Fibroblast of lung (primary cell): ENCODE data around the gene FREM2. TPM values are rescaled to one million over a fixed set of nuclear protein-coding genes. Genes with fewer than 3 reads are reported as not detected.

ENCODE experiments used
- DNase-seq, 2 donors: peaks; one replicate each; pipeline versions ENCODE4 v3.0.0 to v3.0.0-alpha.2; 2010; ENCODE audit warnings: low read depth in 2 of 2
- H2AFZ ChIP-seq: 2 replicates; pipeline ENCODE4 v1.5.1; 2012; ENCODE audit warnings: low read length, control low read depth, inconsistent platforms
- H3K27ac ChIP-seq: 2 replicates; pipeline ENCODE4 v1.5.1; 2011; ENCODE audit warnings: low read length, control low read depth; ENCODE audit not compliant: insufficient read depth
- H3K27me3 ChIP-seq: 2 replicates; pipeline ENCODE4 v1.5.1; 2011; ENCODE audit warnings: mild to moderate bottlenecking, low read length; ENCODE audit not compliant: control insufficient read depth, insufficient read depth
- H3K36me3 ChIP-seq: 2 replicates; pipeline ENCODE4 v1.5.1; 2011; ENCODE audit warnings: low read length; ENCODE audit not compliant: control insufficient read depth, insufficient read depth
- H3K4me1 ChIP-seq: 2 replicates; pipeline ENCODE4 v1.5.1; 2011; ENCODE audit warnings: low read length; ENCODE audit not compliant: control insufficient read depth, insufficient read depth; ENCODE audit errors: extremely low read depth
- H3K4me2 ChIP-seq: 2 replicates; pipeline ENCODE4 v1.5.1; 2011; ENCODE audit warnings: low read length, control low read depth; ENCODE audit not compliant: insufficient read depth; ENCODE audit errors: extremely low read depth
- H3K4me3 ChIP-seq, 4 experiments: fragments of 200-600 bp in 1 of 4; sonication (generic) in 1 of 4; replicated peaks in 1 of 4; 2 replicates each; pipeline ENCODE4 v1.5.1; 2011 to 2016; ENCODE audit warnings: low read length in 4 of 4, low read depth in 3 of 4, mild to moderate bottlenecking in 3 of 4, control low read depth in 2 of 4, inconsistent platforms in 1 of 4, mixed read lengths in 1 of 4; ENCODE audit not compliant: insufficient read depth in 1 of 4; ENCODE audit errors: control extremely low read depth in 1 of 4
- H3K79me2 ChIP-seq: 2 replicates; pipeline ENCODE4 v1.5.1; 2012; ENCODE audit warnings: mild to moderate bottlenecking, low read length, inconsistent platforms; ENCODE audit not compliant: control insufficient read depth, insufficient read depth
- H3K9ac ChIP-seq: 2 replicates; pipeline ENCODE4 v1.5.1; 2011; ENCODE audit warnings: mild to moderate bottlenecking, low read length, control low read depth; ENCODE audit not compliant: insufficient read depth
- H3K9me3 ChIP-seq: 2 replicates; pipeline ENCODE4 v1.5.1; 2012; ENCODE audit warnings: low read depth, low read length; ENCODE audit not compliant: control insufficient read depth, insufficient read depth
- H4K20me1 ChIP-seq: 2 replicates; pipeline ENCODE4 v1.5.1; 2011; ENCODE audit warnings: low read length; ENCODE audit not compliant: control insufficient read depth, insufficient read depth; ENCODE audit errors: extremely low read depth
- CTCF ChIP-seq, 2 donors: IDR thresholded peaks in 1 of 2; conservative IDR thresholded peaks in 1 of 2; 1 replicate in 1 of 2; 2 replicates in 1 of 2; pipeline ENCODE4 v1.5.1; 2011 to 2012; ENCODE audit warnings: low read length in 2 of 2, control low read depth in 1 of 2, inconsistent platforms in 1 of 2, low read depth in 1 of 2, mild to moderate bottlenecking in 1 of 2
- EZH2 ChIP-seq: IDR thresholded peaks from 2 replicates; pipeline ENCODE4 v1.5.1; 2012; ENCODE audit warnings: low read length, control low read depth, mild to moderate bottlenecking; ENCODE audit errors: missing control alignments
- polyA plus RNA-seq, 2 donors: library from polyadenylated mRNA; depleted of rRNA in 1 of 2; stranded (reverse) in 1 of 2; unstranded in 1 of 2; fragments of >200 nt; gene quantifications; 2 replicates each; pipeline ENCODE4 v1.2.1, GENCODE V29; 2011 to 2012; ENCODE audit warnings: missing spikeins in 1 of 2
- total RNA-seq: library from RNA; depleted of rRNA; stranded (reverse); fragments of >200 nt; gene quantifications from 2 replicates; pipeline ENCODE4 v1.2.1, GENCODE V29; 2014

FREM2 gene
- total and polyA plus RNA-seq, 2 donors (not counting 1 experiment from before 2014, with no cell fraction given) = under 0.01 TPM

- no peak overlapping the region for H3K4me2 ChIP-seq
- no peak overlapping the region for H3K27ac ChIP-seq
- H3K4me1 ChIP-seq = no peaks in the 10 kb centered on the region
- H3K9ac ChIP-seq = no peak overlapping the region
- H3K27me3 ChIP-seq = no peaks in the 10 kb centered on the region
- no peak for TF ChIP-seq EZH2
- TF ChIP-seq CTCF (conservative IDR thresholded peaks at IDR 0.05 in 1 of 2, IDR thresholded peaks at IDR 0.05 in 1 of 2; ENCODE audit: low read depth in 1 of 2, low read length in 2 of 2) = no peak
- no peak for DNase-seq
- no peak overlapping the region for H3K4me3 ChIP-seq
- no peaks in the 10 kb centered on the region for H3K9me3 ChIP-seq
- H3K36me3 ChIP-seq = no peaks in the 10 kb centered on the region
- no peaks in the 10 kb centered on the region for H3K79me2 ChIP-seq
- H4K20me1 ChIP-seq = no peaks in the 10 kb centered on the region
- no peak overlapping the region for H2AFZ ChIP-seq
Observed at GRCh38 chr13:38758277-38758676, 71.4 kb downstream of the FREM2 start.

- TF ChIP-seq CTCF (conservative IDR thresholded peaks at IDR 0.05 in 1 of 2, IDR thresholded peaks at IDR 0.05 in 1 of 2; ENCODE audit: low read depth in 1 of 2, low read length in 2 of 2) (no peak), EZH2 (no peak)
- no peaks in the 10 kb centered on the region for H3K79me2 ChIP-seq
- no peak for DNase-seq
Observed at GRCh38 chr13:38759390-38759789, 72.5 kb downstream of the FREM2 start.

DNA sequence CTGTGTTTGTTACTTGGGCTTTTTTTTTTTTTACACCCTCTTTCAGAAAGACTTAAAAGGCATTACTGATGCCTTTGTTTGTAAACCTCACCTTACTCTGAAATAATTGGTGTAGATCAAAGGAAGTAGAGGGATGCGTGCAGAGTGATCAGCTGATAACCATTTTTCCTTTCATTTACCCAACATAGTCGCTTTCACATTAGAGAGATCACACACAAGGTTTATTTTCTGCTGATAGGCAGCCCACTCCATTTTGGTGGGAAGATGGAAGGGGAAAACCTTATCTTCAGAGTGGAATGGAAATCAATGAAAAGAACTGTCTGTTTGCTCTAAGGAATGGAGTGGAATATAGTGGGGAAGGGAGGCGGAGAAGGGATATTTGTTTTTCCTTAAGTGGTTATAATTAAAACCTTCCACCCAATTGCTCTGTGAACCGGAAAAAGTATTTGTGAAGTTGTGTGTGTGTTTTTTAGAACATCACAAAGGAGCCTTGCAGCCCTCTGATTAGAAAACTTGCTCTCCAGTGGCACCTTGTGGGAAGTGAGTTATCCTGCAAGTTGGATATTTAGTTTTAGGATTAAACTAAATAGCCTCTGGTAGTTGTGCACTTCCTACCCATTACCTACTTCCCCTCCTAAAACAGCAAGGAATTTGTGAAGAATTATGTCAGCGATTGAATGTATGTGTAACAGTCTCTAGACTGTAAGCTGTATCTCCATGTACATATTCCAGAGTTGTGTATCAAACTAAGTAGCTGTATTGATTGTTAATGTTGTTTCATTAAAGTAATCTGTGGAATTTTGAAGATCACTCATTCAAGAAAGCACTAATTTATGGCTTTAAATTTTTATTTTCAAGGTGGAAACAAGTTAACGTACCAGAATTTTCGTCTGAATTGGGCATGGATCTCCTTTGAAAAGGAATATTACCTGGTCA is 76.8 kb downstream of the FREM2 start:
- H3K27me3 ChIP-seq = no peaks in the 10 kb centered on the region
- H4K20me1 ChIP-seq = no peaks in the 10 kb centered on the region
- H3K79me2 ChIP-seq = no peaks in the 10 kb centered on the region
- DNase-seq = peak; percentile 38 to 52
- H3K27ac ChIP-seq = no peak overlapping the region
- H3K4me2 ChIP-seq = no peak overlapping the region
- TF ChIP-seq EZH2 (no peak), CTCF (conservative IDR thresholded peaks at IDR 0.05 in 1 of 2, IDR thresholded peaks at IDR 0.05 in 1 of 2; ENCODE audit: low read depth in 1 of 2, low read length in 2 of 2) (peak; percentile 62 to 76)
- no peaks in the 10 kb centered on the region for H3K9me3 ChIP-seq
- H3K4me3 ChIP-seq = no peak overlapping the region
- no peak overlapping the region for H3K9ac ChIP-seq
- H3K4me1 ChIP-seq = no peaks in the 10 kb centered on the region
- H2AFZ ChIP-seq = no peak overlapping the region
- H3K36me3 ChIP-seq = no peaks in the 10 kb centered on the region

More at GRCh38 chr13:38759390-38759789, 72.5 kb downstream of the FREM2 start:
- H3K4me1 ChIP-seq = no peaks in the 10 kb centered on the region
- H3K9me3 ChIP-seq = no peaks in the 10 kb centered on the region
- no peak overlapping the region for H3K9ac ChIP-seq
- H3K4me3 ChIP-seq = no peak overlapping the region
- H2AFZ ChIP-seq = no peak overlapping the region
- no peaks in the 10 kb centered on the region for H3K36me3 ChIP-seq
- H3K27me3 ChIP-seq = no peaks in the 10 kb centered on the region
- H3K27ac ChIP-seq = no peak overlapping the region
- H3K4me2 ChIP-seq = no peak overlapping the region
- no peaks in the 10 kb centered on the region for H4K20me1 ChIP-seq
